Lower lobe of right lung (tissue), 2 donors: ENCODE results near the gene RNF144A. TPM values are rescaled to one million over a fixed set of nuclear protein-coding genes. Genes with fewer than 3 reads are reported as not detected.

Source experiments
- ATAC-seq, 2 donors: fragments of 200-7000 bp; cut with Tn5 transposase; one replicate each; pipeline ENCODE4 v1.9.1; 2020 to 2022; ENCODE audit warnings: mild to moderate bottlenecking in 2 of 2, moderate library complexity in 2 of 2
- DNase-seq: peaks from one replicate; pipeline ENCODE4 v3.0.0-alpha.2; 2020
- H3K27ac ChIP-seq: fragments of 200-600 bp; one replicate; pipeline ENCODE4 v1.8.0; 2022
- H3K27me3 ChIP-seq: fragments of 200-600 bp; one replicate; pipeline ENCODE4 v1.8.0; 2022; ENCODE audit warnings: low read depth
- H3K36me3 ChIP-seq: fragments of 200-600 bp; one replicate; pipeline ENCODE4 v1.8.0; 2022; ENCODE audit warnings: mild to moderate bottlenecking
- H3K4me1 ChIP-seq: fragments of 200-600 bp; one replicate; pipeline ENCODE4 v1.8.0; 2022
- H3K4me3 ChIP-seq: fragments of 200-600 bp; one replicate; pipeline ENCODE4 v1.8.0; 2022; ENCODE audit warnings: mild to moderate bottlenecking
- H3K9me3 ChIP-seq: fragments of 200-600 bp; one replicate; pipeline ENCODE4 v1.8.0; 2022
- intact Hi-C: fragments of 100-400 bp; cut with DNase I; formaldehyde crosslinking; loops from one replicate; pipeline ENCODE4 v1.11.0; 2022
- total RNA-seq: library from RNA; stranded (reverse); fragmentation: NEBNext Ultra II Directional; extraction: Animal tissue kit (Norgen Biotek cat#: 25700); gene quantifications from one replicate; pipeline ENCODE4 v1.2.1, GENCODE V29; 2021
- TF ChIP-seq, protein P1 (sequence below): fragments of 200-600 bp; IDR thresholded peaks from one replicate; pipeline ENCODE4 v1.8.0; 2022; ENCODE audit warnings: antibody characterized with exemption, mild to moderate bottlenecking
- donor health status: DM: no; HTN: yes; CAD: no; lungs with severe emphysema.

The RNF144A gene
- total RNA-seq, 1 donor from 2014 or later = 13.9 TPM

DNA sequence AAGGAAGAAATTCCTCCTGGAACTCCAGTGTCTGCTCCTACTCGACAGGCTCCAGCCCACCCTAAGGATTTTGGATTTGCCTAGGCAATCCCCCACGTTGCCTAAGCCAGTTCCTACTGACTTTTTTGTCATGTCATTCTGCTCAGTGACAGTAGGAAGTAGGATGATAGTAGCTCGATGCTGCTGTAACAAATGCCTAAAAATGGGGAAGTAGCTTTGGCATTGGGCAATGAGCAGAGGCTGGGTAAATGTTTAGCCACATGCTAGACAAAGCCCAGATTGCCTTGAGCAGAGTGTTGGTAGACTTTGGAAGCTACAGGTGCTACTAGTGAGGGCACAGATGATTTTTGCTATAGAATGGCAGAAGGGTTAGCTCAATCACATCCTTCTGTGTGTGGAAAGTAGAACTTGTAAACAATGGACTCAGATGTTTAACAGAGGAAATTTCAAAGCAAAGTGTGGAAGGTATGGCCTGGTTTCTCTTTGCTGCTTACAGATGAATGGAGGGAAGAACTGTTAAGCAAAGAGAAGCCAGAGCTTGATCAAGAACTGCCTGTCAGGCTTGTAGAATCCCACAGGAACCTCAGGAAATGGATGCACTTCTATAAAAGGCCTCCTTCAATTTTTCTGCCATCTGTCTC lies 154.8 kb downstream of the RNF144A start:
- intact Hi-C loops = no loop called here
- TF ChIP-seq, protein P1, sequence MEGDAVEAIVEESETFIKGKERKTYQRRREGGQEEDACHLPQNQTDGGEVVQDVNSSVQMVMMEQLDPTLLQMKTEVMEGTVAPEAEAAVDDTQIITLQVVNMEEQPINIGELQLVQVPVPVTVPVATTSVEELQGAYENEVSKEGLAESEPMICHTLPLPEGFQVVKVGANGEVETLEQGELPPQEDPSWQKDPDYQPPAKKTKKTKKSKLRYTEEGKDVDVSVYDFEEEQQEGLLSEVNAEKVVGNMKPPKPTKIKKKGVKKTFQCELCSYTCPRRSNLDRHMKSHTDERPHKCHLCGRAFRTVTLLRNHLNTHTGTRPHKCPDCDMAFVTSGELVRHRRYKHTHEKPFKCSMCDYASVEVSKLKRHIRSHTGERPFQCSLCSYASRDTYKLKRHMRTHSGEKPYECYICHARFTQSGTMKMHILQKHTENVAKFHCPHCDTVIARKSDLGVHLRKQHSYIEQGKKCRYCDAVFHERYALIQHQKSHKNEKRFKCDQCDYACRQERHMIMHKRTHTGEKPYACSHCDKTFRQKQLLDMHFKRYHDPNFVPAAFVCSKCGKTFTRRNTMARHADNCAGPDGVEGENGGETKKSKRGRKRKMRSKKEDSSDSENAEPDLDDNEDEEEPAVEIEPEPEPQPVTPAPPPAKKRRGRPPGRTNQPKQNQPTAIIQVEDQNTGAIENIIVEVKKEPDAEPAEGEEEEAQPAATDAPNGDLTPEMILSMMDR = no peak
- H3K36me3 ChIP-seq = no peaks in the 10 kb centered on the region
- DNase-seq = no peak
- ATAC-seq = peak; percentile 67 to 75
- H3K4me3 ChIP-seq = no peak overlapping the region
- no peaks in the 10 kb centered on the region for H3K4me1 ChIP-seq
- no peaks in the 10 kb centered on the region for H3K9me3 ChIP-seq
- H3K27ac ChIP-seq = no peak overlapping the region
- H3K27me3 ChIP-seq = no peaks in the 10 kb centered on the region

DNA sequence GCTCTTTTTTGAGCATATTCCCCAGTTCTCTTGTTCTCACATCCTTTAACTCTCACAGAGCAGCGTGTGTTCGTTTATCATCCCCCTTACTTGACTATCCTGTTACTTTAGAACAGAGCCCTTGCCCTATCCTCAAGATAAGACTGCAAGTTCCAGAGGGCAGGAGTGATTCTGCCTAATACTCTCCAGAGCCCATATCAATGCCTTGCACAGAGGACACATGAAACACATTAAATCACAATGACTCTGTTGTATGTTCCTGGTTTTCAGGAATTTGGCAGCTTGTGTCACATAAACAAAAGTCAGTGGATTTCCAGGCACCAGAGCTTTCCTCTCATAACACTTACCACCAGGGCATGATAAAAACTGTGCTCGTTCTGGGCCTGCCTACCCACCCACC lies 156.7 kb downstream of the RNF144A start:
- Histone ChIP-seq H3K27ac (no peak overlapping the region), H3K9me3 (no peaks in the 10 kb centered on the region), H3K4me3 (no peak overlapping the region), H3K36me3 (no peaks in the 10 kb centered on the region), H3K27me3 (no peaks in the 10 kb centered on the region), H3K4me1 (no peaks in the 10 kb centered on the region)
- no peak for DNase-seq
- TF ChIP-seq, protein P1 = no peak
- ATAC-seq = no peak
- intact Hi-C loops = no loop called here

DNA sequence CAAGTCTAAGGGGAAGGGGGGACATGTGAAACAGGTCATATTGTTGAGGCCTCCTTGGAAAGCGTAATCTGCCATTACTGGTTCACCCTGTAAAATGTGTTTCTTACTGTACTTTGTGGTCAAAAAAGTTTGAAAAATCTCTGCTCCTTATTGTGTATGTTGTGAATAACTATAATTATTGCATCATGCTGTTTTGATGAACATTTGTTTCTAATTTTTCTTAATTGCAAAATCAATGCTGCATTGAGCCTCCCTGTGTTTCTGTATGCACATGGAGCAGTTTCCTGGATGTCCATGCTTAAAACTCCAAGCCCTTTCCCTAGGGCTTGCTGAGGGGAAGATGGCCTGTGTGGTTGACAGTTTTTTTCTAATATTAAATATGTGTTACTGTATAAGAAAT lies 158.6 kb downstream of the RNF144A start:
- intact Hi-C loops = no loop called here
- Histone ChIP-seq H3K4me3 (no peak overlapping the region), H3K9me3 (no peaks in the 10 kb centered on the region), H3K27ac (no peak overlapping the region), H3K4me1 (no peaks in the 10 kb centered on the region), H3K36me3 (no peaks in the 10 kb centered on the region), H3K27me3 (no peaks in the 10 kb centered on the region)
- DNase-seq = no peak
- TF ChIP-seq, protein P1 = no peak
- ATAC-seq = no peak

DNA sequence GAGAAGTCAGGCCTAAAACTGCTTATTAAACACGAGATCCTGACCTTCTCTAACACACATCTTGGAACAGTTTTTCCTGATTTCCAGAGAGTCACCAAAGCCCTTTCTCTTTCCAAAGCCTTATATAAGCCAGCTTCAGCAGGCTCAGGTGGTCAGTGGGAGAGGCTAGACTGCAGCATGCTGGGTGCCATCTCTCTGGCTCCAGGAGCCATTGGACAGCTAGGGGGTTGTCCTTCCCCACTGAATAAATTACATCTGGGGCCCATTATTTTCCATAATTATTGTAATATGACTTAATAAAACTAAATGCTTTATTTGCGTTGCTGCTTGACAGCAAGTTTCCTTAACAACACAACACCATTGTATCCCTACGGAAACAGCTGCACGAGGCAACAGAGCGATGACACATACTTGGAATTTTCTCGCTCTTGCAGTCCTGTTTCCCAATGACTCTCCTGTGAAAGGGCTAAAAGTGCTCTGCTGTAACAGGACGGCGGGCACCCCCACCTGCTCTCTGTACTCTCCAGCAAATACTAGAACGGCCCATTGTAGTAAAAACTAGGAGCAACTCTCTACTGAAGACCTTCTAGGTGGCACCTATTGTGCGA lies 160.6 kb downstream of the RNF144A start:
- Histone ChIP-seq H3K9me3 (no peaks in the 10 kb centered on the region), H3K36me3 (no peaks in the 10 kb centered on the region), H3K4me3 (no peak overlapping the region), H3K27ac (no peak overlapping the region), H3K4me1 (no peaks in the 10 kb centered on the region), H3K27me3 (no peaks in the 10 kb centered on the region)
- no peak for DNase-seq
- TF ChIP-seq, protein P1 = no peak
- intact Hi-C loops = no loop called here
- ATAC-seq = no peak

DNA sequence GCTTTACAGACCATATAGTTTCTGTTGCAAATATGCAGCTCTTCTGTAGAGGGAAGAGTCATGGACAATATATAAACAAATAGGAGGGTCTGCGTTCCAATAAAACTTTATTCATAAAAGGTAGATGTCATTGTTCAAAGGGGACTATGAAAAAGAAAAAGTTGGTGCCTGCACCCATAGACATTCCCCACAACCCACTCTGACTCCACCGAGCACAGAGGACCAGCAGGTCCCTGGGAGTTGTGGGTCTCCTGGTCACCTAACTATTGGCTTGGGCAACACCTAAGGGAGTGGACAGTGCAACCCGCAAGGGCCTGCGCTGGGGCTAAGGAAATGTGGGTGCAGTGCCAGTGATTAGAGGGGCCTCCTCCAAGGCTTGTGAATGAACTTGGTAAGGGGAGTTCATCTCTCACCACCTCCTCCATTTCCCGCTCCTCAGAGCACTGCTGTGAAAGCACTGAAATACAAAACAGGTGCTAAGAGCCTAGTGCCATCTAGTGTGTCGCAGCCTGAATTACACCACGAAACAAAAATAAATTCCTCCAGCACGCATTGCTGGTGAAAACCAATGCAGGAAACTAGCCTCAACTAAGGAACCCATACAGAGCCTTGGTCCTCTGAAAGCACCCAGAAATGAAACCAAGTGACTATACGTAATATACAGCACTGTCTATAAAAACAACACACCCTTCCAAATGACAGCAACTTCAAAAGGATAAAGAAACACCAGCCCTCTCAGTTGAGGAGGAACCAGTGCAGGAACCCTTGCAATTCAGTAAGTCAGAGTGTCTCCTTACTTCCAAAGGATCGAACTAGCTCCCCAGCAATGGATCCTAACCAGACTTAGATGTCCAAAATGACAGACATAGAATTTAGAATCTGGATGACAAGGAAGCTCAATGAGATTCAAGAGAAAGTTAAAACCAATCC lies 166.6 kb downstream of the RNF144A start:
- TF ChIP-seq, protein P1 = no peak
- intact Hi-C loops = no loop called here
- Histone ChIP-seq H3K27me3 (no peaks in the 10 kb centered on the region), H3K36me3 (no peaks in the 10 kb centered on the region), H3K9me3 (no peaks in the 10 kb centered on the region), H3K4me1 (no peaks in the 10 kb centered on the region), H3K27ac (no peak overlapping the region), H3K4me3 (no peak overlapping the region)
- DNase-seq (no peak), ATAC-seq (no peak)
